Left ventricle myocardium superior (tissue), 1 donor: ENCODE data around the gene TRIM14. TPM values are rescaled to one million over a fixed set of nuclear protein-coding genes. Genes with fewer than 3 reads are reported as not detected.
A peak's percentile ranks its signal among the peaks of the same experiment; 100 is the strongest.
"Not testable (repeated sequence)": the region's sequence is repeated elsewhere in the genome, so short reads cannot be mapped to it uniquely, and the experiment has no call there.

Source experiments
- ATAC-seq: fragments of 200-7000 bp; cut with Tn5 transposase; one replicate; pipeline ENCODE4 v1.9.1; 2020; ENCODE audit warnings: mild to moderate bottlenecking, moderate library complexity
- DNase-seq: peaks from one replicate; pipeline ENCODE4 v3.0.0-alpha.2; 2020
- intact Hi-C: fragments of 100-400 bp; cut with micrococcal nuclease; formaldehyde crosslinking; loops from one replicate; pipeline ENCODE4 v1.11.0; 2022
- total RNA-seq: library from RNA; stranded (reverse); fragmentation: NEBNext Ultra II Directional; extraction: Animal tissue kit (Norgen Biotek cat#: 25700); gene quantifications from one replicate; pipeline ENCODE4 v1.2.1, GENCODE V29; 2021
- donor health status: DM: no; HTN: yes; CAD: no; lungs with severe emphysema.

The TRIM14 gene
- total RNA-seq, 1 donor from 2014 or later, result 4.0 TPM

GRCh38 chr9:98120476-98120875 lies 1.5 kb upstream of the TRIM14 start:
- ATAC-seq (peak; percentile 36), DNase-seq (no peak)
- intact Hi-C loops, result no loop called here

- DNase-seq (no peak), ATAC-seq (peak; percentile 22)
- intact Hi-C loops, result no loop called here
Measured at GRCh38 chr9:98117984-98118639, 910 bp downstream of the TRIM14 start.

GRCh38 chr9:98117097-98117496 lies 1.9 kb downstream of the TRIM14 start:
- DNase-seq, intact Hi-C loops, ATAC-seq: not testable (repeated sequence)

- intact Hi-C loops, result no loop called here
- DNase-seq (no peak), ATAC-seq (no peak)
Measured at GRCh38 chr9:98109052-98109451, 10.0 kb downstream of the TRIM14 start.

GRCh38 chr9:98108531-98109031 lies 10.4 kb downstream of the TRIM14 start:
- DNase-seq, result no peak
- intact Hi-C loops, result no loop called here
- peak; percentile 36 for ATAC-seq

GRCh38 chr9:98107926-98108325 lies 11.1 kb downstream of the TRIM14 start:
- ATAC-seq (no peak), DNase-seq (no peak)
- intact Hi-C loops, result no loop called here

GRCh38 chr9:98105006-98105405 lies 14.0 kb downstream of the TRIM14 start:
- DNase-seq (no peak), ATAC-seq (no peak)
- intact Hi-C loops, result no loop called here

- no peak for DNase-seq
- intact Hi-C loops, result no loop called here
- ATAC-seq, result peak; percentile 71
Measured at GRCh38 chr9:98104445-98104881, 14.6 kb downstream of the TRIM14 start.

GRCh38 chr9:98101868-98102273 lies 17.2 kb downstream of the TRIM14 start:
- ATAC-seq, result peak; percentile 24

GRCh38 chr9:98101416-98101815 lies 17.6 kb downstream of the TRIM14 start:
- DNase-seq (no peak), ATAC-seq (no peak)
- intact Hi-C loops, result no loop called here

More at GRCh38 chr9:98101868-98102273, 17.2 kb downstream of the TRIM14 start:
- no peak for DNase-seq
- intact Hi-C loops, result no loop called here

- intact Hi-C loops, result no loop called here
- DNase-seq (no peak), ATAC-seq (no peak)
Measured at GRCh38 chr9:98100456-98100855, 18.6 kb downstream of the TRIM14 start.

GRCh38 chr9:98099898-98100297 lies 19.1 kb downstream of the TRIM14 start:
- intact Hi-C loops, result no loop called here
- DNase-seq, result no peak
- ATAC-seq, result no peak

GRCh38 chr9:98099346-98099745 lies 19.7 kb downstream of the TRIM14 start:
- ATAC-seq, result no peak
- DNase-seq, result no peak
- intact Hi-C loops, result no loop called here

- ATAC-seq (no peak), DNase-seq (no peak)
- intact Hi-C loops, result no loop called here
Measured at GRCh38 chr9:98097836-98098235, 21.2 kb downstream of the TRIM14 start.

- intact Hi-C loops, result no loop called here
Measured at GRCh38 chr9:98096091-98096490, 22.9 kb downstream of the TRIM14 start.

GRCh38 chr9:98095401-98095800 lies 23.6 kb downstream of the TRIM14 start:
- DNase-seq (no peak), ATAC-seq (no peak)
- intact Hi-C loops, result no loop called here

More at GRCh38 chr9:98096091-98096490, 22.9 kb downstream of the TRIM14 start:
- ATAC-seq (no peak), DNase-seq (no peak)

- DNase-seq (no peak), ATAC-seq (no peak)
- intact Hi-C loops, result no loop called here
Measured at GRCh38 chr9:98094851-98095250, 24.2 kb downstream of the TRIM14 start.

GRCh38 chr9:98094316-98094715 lies 24.7 kb downstream of the TRIM14 start:
- intact Hi-C loops, result no loop called here
- DNase-seq, result no peak
- no peak for ATAC-seq

- ATAC-seq (no peak), DNase-seq (no peak)
- intact Hi-C loops, result no loop called here
Measured at GRCh38 chr9:98092613-98092931, 26.4 kb downstream of the TRIM14 start.

GRCh38 chr9:98091735-98092612 lies 27.0 kb downstream of the TRIM14 start:
- ATAC-seq, result no peak
- intact Hi-C loops, result no loop called here
- no peak for DNase-seq
